Progenitor cell of endocrine pancreas (in vitro differentiated cells): ENCODE data around the gene TBC1D2B. TPM values are rescaled to one million over a fixed set of nuclear protein-coding genes. Genes with fewer than 3 reads are reported as not detected.

Experiments
- DNase-seq: peaks from one replicate; pipeline ENCODE4 v3.0.0; 2021; ENCODE audit warnings: low spot score; ENCODE audit not compliant: unreplicated experiment
- H3K27ac Mint-ChIP-seq: 2 replicates; pipeline ENCODE4 v1.8.0; 2021; ENCODE audit warnings: mild to moderate bottlenecking, moderate library complexity, mixed read lengths
- H3K27me3 Mint-ChIP-seq: 2 replicates; pipeline ENCODE4 v1.8.0; 2021; ENCODE audit warnings: mixed read lengths
- H3K36me3 Mint-ChIP-seq: 2 replicates; pipeline ENCODE4 v1.8.0; 2022; ENCODE audit warnings: mixed read lengths; ENCODE audit not compliant: insufficient read depth
- H3K4me1 Mint-ChIP-seq: 2 replicates; pipeline ENCODE4 v1.8.0; 2021; ENCODE audit warnings: low read depth, mixed read lengths
- H3K4me3 Mint-ChIP-seq: 2 replicates; pipeline ENCODE4 v1.8.0; 2021; ENCODE audit warnings: low read depth, mild to moderate bottlenecking, moderate library complexity, mixed read lengths
- H3K9me3 Mint-ChIP-seq: 2 replicates; pipeline ENCODE4 v1.8.0; 2021; ENCODE audit warnings: low read depth, mixed read lengths
- CTCF ChIP-seq: fragments of 200-600 bp; sonication (generic); IDR thresholded peaks from one replicate; pipeline ENCODE4 v1.5.0; 2021; ENCODE audit warnings: antibody characterized with exemption, mild to moderate bottlenecking; ENCODE audit not compliant: unreplicated experiment
- total RNA-seq: library from RNA; stranded (reverse); gene quantifications from 2 replicates; pipeline ENCODE4 v1.2.1, GENCODE V29; 2021

The TBC1D2B gene
- total RNA-seq, 1 donor from 2014 or later = 10.8 TPM

DNA sequence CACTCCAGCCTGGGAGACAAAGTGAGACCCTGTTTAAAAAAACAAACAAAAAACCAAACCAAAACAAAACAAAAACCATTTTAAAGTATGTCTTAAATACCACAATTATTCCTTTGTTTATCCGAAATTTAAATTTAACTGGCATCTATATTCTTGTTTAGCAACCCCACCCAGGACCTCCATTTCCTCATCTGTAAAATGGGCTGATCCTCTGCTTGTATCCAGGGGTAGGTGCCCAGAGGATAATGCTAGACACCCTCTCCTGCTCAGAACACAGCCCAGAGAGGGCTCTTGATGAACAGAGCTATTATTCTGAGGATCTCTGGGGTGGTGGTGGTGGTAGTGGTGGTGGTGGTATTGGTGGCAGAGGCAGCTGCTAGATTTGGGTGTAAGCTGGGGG, 24.7 kb upstream of the TBC1D2B start:
- H3K27ac Mint-ChIP-seq = no peak overlapping the region
- H3K9me3 Mint-ChIP-seq = no peaks in the 10 kb centered on the region
- no peaks in the 10 kb centered on the region for H3K4me1 Mint-ChIP-seq

DNA sequence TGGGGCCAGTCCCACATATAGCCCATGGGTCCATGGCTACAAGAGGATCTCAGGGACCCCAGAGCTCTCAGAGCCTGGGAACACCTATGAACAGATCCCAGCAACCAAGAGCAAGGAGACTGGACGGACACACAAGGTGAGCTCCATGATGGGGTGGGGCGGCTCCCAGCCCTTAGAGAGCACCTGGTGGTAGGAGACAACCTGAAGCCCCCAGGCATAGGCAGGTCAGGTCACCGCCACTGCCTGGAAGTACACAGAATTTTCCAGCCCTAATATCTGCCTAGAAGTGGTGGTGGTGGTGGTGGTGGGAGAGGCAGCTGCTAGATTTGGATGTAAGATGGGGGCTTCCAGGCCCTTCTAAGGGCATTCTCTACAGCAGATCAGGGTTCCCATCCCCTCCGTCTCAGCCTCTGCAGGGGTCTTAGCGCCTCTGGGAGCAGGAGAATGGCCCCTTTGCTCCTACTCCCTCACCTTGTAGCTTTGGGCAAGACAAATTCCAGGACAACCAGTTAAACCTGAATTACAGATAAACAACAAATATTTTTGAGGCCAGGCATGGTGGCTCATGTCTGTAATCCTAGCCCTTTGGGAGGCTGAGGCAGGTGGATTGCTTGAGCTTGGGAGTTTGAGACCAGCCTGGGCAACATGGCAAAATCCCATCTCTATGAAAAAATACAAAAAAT, 24.1 kb upstream of the TBC1D2B start:
- DNase-seq = no peak
- Mint-ChIP-seq H3K9me3 (no peaks in the 10 kb centered on the region), H3K36me3 (peaks cover 7% of the 10 kb centered on the region), H3K27me3 (no peaks in the 10 kb centered on the region), H3K27ac (peak overlapping the region; percentile 49), H3K4me3 (no peak overlapping the region), H3K4me1 (no peaks in the 10 kb centered on the region)
- TF ChIP-seq CTCF = no peak

More for the DNA sequence above, 24.7 kb upstream of the TBC1D2B start:
- no peaks in the 10 kb centered on the region for H3K27me3 Mint-ChIP-seq
- H3K4me3 Mint-ChIP-seq = no peak overlapping the region
- peaks cover 7% of the 10 kb centered on the region for H3K36me3 Mint-ChIP-seq
- DNase-seq = no peak
- TF ChIP-seq CTCF = no peak

DNA sequence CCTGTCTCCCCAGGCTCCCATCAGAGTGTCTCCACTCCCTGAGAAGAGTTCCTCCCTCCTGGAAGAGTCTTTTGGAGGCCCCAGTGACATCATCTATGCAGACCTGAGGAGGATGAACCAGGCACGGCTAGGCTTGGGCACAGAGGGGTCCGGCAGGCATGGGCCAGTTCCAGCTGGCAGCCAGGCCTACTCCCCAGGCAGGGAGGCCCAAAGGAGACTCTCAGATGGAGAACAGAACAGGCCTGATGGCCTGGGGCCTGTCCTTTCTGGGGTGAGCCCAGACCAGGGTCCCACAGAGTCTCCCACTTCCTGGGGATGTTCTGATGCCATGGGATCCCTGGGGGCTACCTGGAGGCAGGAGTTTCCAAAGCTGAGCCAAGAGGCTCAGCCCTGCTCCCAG, 23.4 kb upstream of the TBC1D2B start:
- Mint-ChIP-seq H3K36me3 (peaks cover 5% of the 10 kb centered on the region), H3K27ac (no peak overlapping the region), H3K4me3 (no peak overlapping the region), H3K9me3 (no peaks in the 10 kb centered on the region), H3K27me3 (no peaks in the 10 kb centered on the region), H3K4me1 (no peaks in the 10 kb centered on the region)
- TF ChIP-seq CTCF = no peak
- no peak for DNase-seq

- Mint-ChIP-seq H3K4me3 (no peak overlapping the region), H3K9me3 (no peaks in the 10 kb centered on the region), H3K4me1 (no peaks in the 10 kb centered on the region), H3K27ac (no peak overlapping the region), H3K27me3 (peaks cover 15% of the 10 kb centered on the region), H3K36me3 (no peaks in the 10 kb centered on the region)
- DNase-seq = no peak
- TF ChIP-seq CTCF = no peak
These were observed 20.7 kb upstream of the TBC1D2B start for GRCh38 chr15:78098131-78098755.

DNA sequence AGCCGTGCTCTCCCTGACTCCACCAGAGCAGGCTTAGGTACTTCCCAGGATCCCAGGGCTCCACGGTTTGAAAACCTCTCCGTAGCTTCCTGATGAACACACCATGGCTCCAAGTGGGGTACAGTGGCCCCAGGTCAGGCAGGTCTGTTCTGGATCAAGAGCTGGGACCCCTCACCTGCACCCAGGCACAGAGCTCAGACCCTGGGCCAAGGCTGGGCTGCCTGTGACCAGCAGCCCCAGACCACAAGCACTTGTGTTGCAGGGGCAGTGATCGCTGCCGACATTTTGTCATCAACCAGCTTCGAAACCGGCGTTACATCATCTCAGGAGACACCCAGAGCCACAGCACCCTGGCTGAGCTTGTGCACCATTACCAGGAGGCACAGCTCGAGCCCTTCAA, 20.2 kb upstream of the TBC1D2B start:
- no peak overlapping the region for H3K27ac Mint-ChIP-seq
- no peak for TF ChIP-seq CTCF
- H3K4me3 Mint-ChIP-seq = no peak overlapping the region
- no peak for DNase-seq
- no peaks in the 10 kb centered on the region for H3K9me3 Mint-ChIP-seq
- peaks cover 16% of the 10 kb centered on the region for H3K27me3 Mint-ChIP-seq
- H3K4me1 Mint-ChIP-seq = no peaks in the 10 kb centered on the region
- no peaks in the 10 kb centered on the region for H3K36me3 Mint-ChIP-seq
